Parietal lobe (tissue), 1 donor: ENCODE measurements around the gene VAC14. TPM values are rescaled to one million over a fixed set of nuclear protein-coding genes. Genes with fewer than 3 reads are reported as not detected.

Experiments used
- total RNA-seq: library from RNA; depleted of rRNA; stranded (reverse); fragments of >200 nt; gene quantifications from one replicate; pipeline ENCODE4 v1.2.3, GENCODE V29; 2014

The VAC14 gene
- 32.2 TPM for total RNA-seq

GRCh38 chr16:70800781-70801480, at the start of gene VAC14:
VAC14 (minus strand) TSS chr16:70801158; CDS start chr16:70800900, 258 bp downstream.

GRCh38 chr16:70685938-70686375, 115.0 kb downstream of the VAC14 start, which contains the start of gene MTSS2:
MTSS2 (minus strand) TSS chr16:70686053; CDS start chr16:70685791, 262 bp downstream.

GRCh38 chr16:70646260-70647241, 154.4 kb downstream of the VAC14 start, which contains the start of gene IL34:
IL34 (plus strand) TSS chr16:70646559; CDS start chr16:70646948, 389 bp downstream.

Other genes with a start within 250 kb of the VAC14 start
- gene IL34, start 154.6 kb downstream of the VAC14 start, total RNA-seq = 2.8 TPM
- gene MTSS2, start 115.1 kb downstream of the VAC14 start, total RNA-seq = 55.1 TPM